Neural progenitor cell (in vitro differentiated cells): ENCODE data around the gene NGFR. TPM values are rescaled to one million over a fixed set of nuclear protein-coding genes. Genes with fewer than 3 reads are reported as not detected.

ENCODE experiments used
- DNase-seq: peaks from one replicate; pipeline ENCODE4 v3.0.0-alpha.2; 2016; ENCODE audit warnings: low spot score
- H2AFZ ChIP-seq: fragments of 200-600 bp; sonication (generic); replicated peaks from 2 replicates; pipeline ENCODE4 v1.6.1; 2016; ENCODE audit warnings: antibody characterized with exemption
- H3F3A ChIP-seq: fragments of 200-600 bp; sonication (generic); 2 replicates; pipeline ENCODE4 v1.6.1; 2016; ENCODE audit warnings: antibody characterized with exemption, low read depth
- H3K27ac ChIP-seq: fragments of 200-600 bp; sonication (generic); 2 replicates; pipeline ENCODE4 v1.5.1; 2016; ENCODE audit warnings: mild to moderate bottlenecking
- H3K27me3 ChIP-seq: fragments of 200-600 bp; sonication (generic); 2 replicates; pipeline ENCODE4 v1.6.1; 2016; ENCODE audit warnings: mild to moderate bottlenecking, moderate library complexity
- H3K36me3 ChIP-seq: fragments of 200-600 bp; sonication (generic); 2 replicates; pipeline ENCODE4 v1.5.1; 2016
- H3K4me1 ChIP-seq: fragments of 200-600 bp; sonication (generic); 2 replicates; pipeline ENCODE4 v1.6.1; 2016; ENCODE audit warnings: mixed run types
- H3K4me2 ChIP-seq: fragments of 200-600 bp; sonication (generic); 2 replicates; pipeline ENCODE4 v1.6.1; 2016
- H3K4me3 ChIP-seq: fragments of 200-600 bp; sonication (generic); 2 replicates; pipeline ENCODE4 v1.5.1; 2016
- H3K79me2 ChIP-seq: fragments of 200-600 bp; sonication (generic); 2 replicates; pipeline ENCODE4 v1.6.1; 2016; ENCODE audit warnings: low read depth
- H3K9ac ChIP-seq: fragments of 200-600 bp; sonication (generic); 2 replicates; pipeline ENCODE4 v1.6.1; 2016
- H3K9me3 ChIP-seq: fragments of 200-600 bp; sonication (generic); 2 replicates; pipeline ENCODE4 v1.5.1; 2016; ENCODE audit warnings: low read depth
- H4K20me1 ChIP-seq: fragments of 200-600 bp; sonication (generic); 2 replicates; pipeline ENCODE4 v1.6.1; 2016; ENCODE audit warnings: low read depth
- H3K27ac Mint-ChIP-seq: 3 replicates; pipeline ENCODE4 v1.8.0; 2021; ENCODE audit warnings: mixed read lengths
- H3K27me3 Mint-ChIP-seq: 2 replicates; pipeline ENCODE4 v1.8.0; 2022; ENCODE audit warnings: low read depth, mild to moderate bottlenecking, inconsistent platforms, moderate library complexity, mixed read lengths; ENCODE audit not compliant: insufficient read depth
- H3K36me3 Mint-ChIP-seq: 3 replicates; pipeline ENCODE4 v1.8.0; 2021; ENCODE audit warnings: mixed read lengths
- H3K4me1 Mint-ChIP-seq: 3 replicates; pipeline ENCODE4 v1.8.0; 2021; ENCODE audit warnings: mixed read lengths
- H3K4me3 Mint-ChIP-seq: 3 replicates; pipeline ENCODE4 v1.8.0; 2021; ENCODE audit warnings: mild to moderate bottlenecking, moderate library complexity, mixed read lengths
- H3K9me3 Mint-ChIP-seq: 3 replicates; pipeline ENCODE4 v1.8.0; 2020; ENCODE audit warnings: mixed read lengths
- CTCF ChIP-seq: fragments of 200-600 bp; sonication (generic); IDR thresholded peaks from 2 replicates; pipeline ENCODE4 v1.5.1; 2017; ENCODE audit warnings: antibody characterized with exemption, mild to moderate bottlenecking
- EZH2 ChIP-seq: fragments of 200-600 bp; sonication (generic); IDR thresholded peaks from 2 replicates; pipeline ENCODE4 v1.6.1; 2017; ENCODE audit warnings: antibody characterized with exemption, mild to moderate bottlenecking, moderate library complexity
- EZH2phosphoT487 ChIP-seq: fragments of 200-600 bp; sonication (generic); IDR thresholded peaks from 2 replicates; pipeline ENCODE4 v1.6.1; 2017; ENCODE audit warnings: antibody characterized with exemption
- total RNA-seq: library from RNA; depleted of rRNA; stranded (reverse); fragments of >200 nt; gene quantifications from 2 replicates; pipeline ENCODE4 v1.2.3, GENCODE V29; 2015; ENCODE audit warnings: low replicate concordance

NGFR gene
- total RNA-seq, 1 donor from 2014 or later = 6.6 TPM

DNA sequence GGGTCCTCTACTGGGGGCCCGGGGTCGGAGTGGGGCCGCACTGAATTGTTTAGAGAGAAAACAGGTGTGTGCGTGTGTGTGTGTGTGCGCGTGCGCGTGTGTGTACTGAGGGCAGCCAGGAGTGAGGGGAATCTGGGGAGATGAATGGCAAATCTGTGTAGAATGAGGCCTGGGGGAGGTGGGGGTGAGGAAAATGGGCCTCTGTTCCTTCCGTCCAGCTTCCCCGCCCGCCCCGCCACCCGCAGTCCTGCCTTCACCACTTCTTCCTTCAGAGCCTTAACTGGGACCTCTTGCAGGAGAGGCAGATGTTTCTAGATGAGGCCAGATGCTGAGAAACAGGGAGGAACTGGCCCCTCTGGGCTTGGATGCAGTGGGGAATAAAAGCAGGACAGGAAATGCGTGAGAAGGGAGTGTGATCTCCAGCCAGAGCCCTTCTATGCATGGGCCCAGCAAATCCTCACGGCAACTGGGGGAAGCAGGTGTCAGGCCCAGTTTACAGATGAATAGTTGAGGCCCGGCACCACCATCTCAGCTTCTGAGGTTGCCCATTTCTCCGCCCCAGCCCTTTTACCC is 29.7 kb upstream of the NGFR start:
- Histone ChIP-seq H4K20me1 (no peaks in the 10 kb centered on the region), H3K9me3 (no peaks in the 10 kb centered on the region), H3K9ac (no peak overlapping the region), H3K4me2 (no peak overlapping the region), H3K27ac (no peak overlapping the region), H3K4me3 (no peak overlapping the region), H3K36me3 (no peaks in the 10 kb centered on the region), H3F3A (peaks cover 8% of the 10 kb centered on the region), H3K79me2 (no peaks in the 10 kb centered on the region), H2AFZ (no peak overlapping the region), H3K27me3 (peaks cover 34% of the 10 kb centered on the region), H3K4me1 (peaks cover 10% of the 10 kb centered on the region)
- Mint-ChIP-seq H3K4me3 (no peak overlapping the region), H3K27ac (no peak overlapping the region), H3K4me1 (peaks cover 4% of the 10 kb centered on the region), H3K36me3 (no peaks in the 10 kb centered on the region), H3K9me3 (peaks cover 10% of the 10 kb centered on the region), H3K27me3 (peaks cover 35% of the 10 kb centered on the region)
- no peak for DNase-seq
- no peak for TF ChIP-seq EZH2phosphoT487
- no peak for TF ChIP-seq CTCF
- TF ChIP-seq EZH2 = no peak

- no peak overlapping the region for H3K9ac ChIP-seq
- TF ChIP-seq CTCF (no peak), EZH2phosphoT487 (no peak), EZH2 (no peak)
- no peaks in the 10 kb centered on the region for H3K79me2 ChIP-seq
- no peaks in the 10 kb centered on the region for H3K9me3 ChIP-seq
- DNase-seq = no peak
- no peak overlapping the region for H2AFZ ChIP-seq
- no peak overlapping the region for H3K4me3 ChIP-seq
- H3K27ac ChIP-seq = no peak overlapping the region
- H3K4me1 Mint-ChIP-seq = peaks cover 14% of the 10 kb centered on the region
- peaks cover 42% of the 10 kb centered on the region for H3K27me3 ChIP-seq
- no peaks in the 10 kb centered on the region for H3K36me3 ChIP-seq
- H3K36me3 Mint-ChIP-seq = no peaks in the 10 kb centered on the region
- H3K4me1 ChIP-seq = peaks cover 20% of the 10 kb centered on the region
- H3F3A ChIP-seq = peaks cover 16% of the 10 kb centered on the region
- H3K9me3 Mint-ChIP-seq = peaks cover 10% of the 10 kb centered on the region
- H3K27me3 Mint-ChIP-seq = peaks cover 38% of the 10 kb centered on the region
- H3K4me2 ChIP-seq = no peak overlapping the region
- no peak overlapping the region for H3K4me3 Mint-ChIP-seq
- H4K20me1 ChIP-seq = no peaks in the 10 kb centered on the region
- H3K27ac Mint-ChIP-seq = no peak overlapping the region
These were observed 28.7 kb upstream of the NGFR start for GRCh38 chr17:49466436-49466835.

- Histone ChIP-seq H3K79me2 (no peaks in the 10 kb centered on the region), H3K27me3 (peaks cover 49% of the 10 kb centered on the region), H3K9me3 (no peaks in the 10 kb centered on the region), H3F3A (peaks cover 21% of the 10 kb centered on the region), H3K27ac (no peak overlapping the region), H3K36me3 (no peaks in the 10 kb centered on the region), H3K4me2 (no peak overlapping the region), H4K20me1 (no peaks in the 10 kb centered on the region), H3K4me3 (no peak overlapping the region), H3K9ac (no peak overlapping the region), H2AFZ (no peak overlapping the region), H3K4me1 (peaks cover 25% of the 10 kb centered on the region)
- no peak overlapping the region for H3K27ac Mint-ChIP-seq
- TF ChIP-seq EZH2phosphoT487 = no peak
- TF ChIP-seq CTCF = no peak
- no peak for TF ChIP-seq EZH2
- H3K9me3 Mint-ChIP-seq = peaks cover 10% of the 10 kb centered on the region
- H3K4me1 Mint-ChIP-seq = peaks cover 21% of the 10 kb centered on the region
- H3K27me3 Mint-ChIP-seq = peaks cover 45% of the 10 kb centered on the region
- no peaks in the 10 kb centered on the region for H3K36me3 Mint-ChIP-seq
- DNase-seq = no peak
- H3K4me3 Mint-ChIP-seq = no peak overlapping the region
These were observed 27.9 kb upstream of the NGFR start for GRCh38 chr17:49467175-49467574.
